HEK293T (cell line): ENCODE data around the gene BMERB1.
"Not testable (repeated sequence)": the region's sequence is repeated elsewhere in the genome, so short reads cannot be mapped to it uniquely, and the experiment has no call there.

Experiments used
- CTCF ChIA-PET: fragments of 350-600 bp; formaldehyde crosslinking; extraction: SDS; loops from one replicate; lab custom pipeline; 2021; ENCODE audit warnings: antibody characterized with exemption, inconsistent platforms; lab: Yijun Ruan, JAX
- POLR2A ChIA-PET: fragments of 350-600 bp; formaldehyde crosslinking; extraction: SDS; loops from one replicate; lab custom pipeline; 2020; ENCODE audit warnings: antibody characterized with exemption, inconsistent platforms; lab: Yijun Ruan, JAX
- DNase-seq: peaks from one replicate; pipeline ENCODE4 v3.0.0; 2012; ENCODE audit warnings: mixed read lengths; ENCODE audit errors: extremely low spot score
- ARNT ChIP-seq: fragments of 450-650 bp; IDR thresholded peaks from 2 replicates; pipeline ENCODE4 v1.6.1; 2017; ENCODE audit warnings: mild to moderate bottlenecking
- BHLHE40 ChIP-seq: fragments of 450-650 bp; IDR thresholded peaks from 2 replicates; pipeline ENCODE4 v1.6.1; 2016; ENCODE audit warnings: mild to moderate bottlenecking, moderate library complexity, borderline replicate concordance
- CTBP1 ChIP-seq: fragments of 450-650 bp; IDR thresholded peaks from 2 replicates; pipeline ENCODE4 v1.6.1; 2016; ENCODE audit warnings: borderline replicate concordance
- ELF4 ChIP-seq: fragments of 450-650 bp; IDR thresholded peaks from 2 replicates; pipeline ENCODE4 v1.6.1; 2017; ENCODE audit warnings: antibody characterized with exemption
- FOXA1 ChIP-seq: fragments of 450-650 bp; IDR thresholded peaks from 2 replicates; pipeline ENCODE4 v1.6.1; 2016; ENCODE audit warnings: mild to moderate bottlenecking
- FOXK2 ChIP-seq: fragments of 450-650 bp; IDR thresholded peaks from 2 replicates; pipeline ENCODE4 v1.6.1; 2016; ENCODE audit warnings: mild to moderate bottlenecking
- FOXM1 ChIP-seq: fragments of 450-650 bp; IDR thresholded peaks from 2 replicates; pipeline ENCODE4 v1.6.1; 2017; ENCODE audit warnings: mild to moderate bottlenecking, borderline replicate concordance
- HDGF ChIP-seq: fragments of 450-650 bp; IDR thresholded peaks from 2 replicates; pipeline ENCODE4 v1.6.1; 2017; ENCODE audit warnings: antibody characterized with exemption, borderline replicate concordance
- L3MBTL2 ChIP-seq: fragments of 450-650 bp; conservative IDR thresholded peaks from 2 replicates; pipeline ENCODE4 v1.6.1; 2016; ENCODE audit warnings: mild to moderate bottlenecking
- LEF1 ChIP-seq: fragments of 450-650 bp; IDR thresholded peaks from 2 replicates; pipeline ENCODE4 v1.6.1; 2017; ENCODE audit warnings: mild to moderate bottlenecking, borderline replicate concordance
- NFRKB ChIP-seq: fragments of 450-650 bp; IDR thresholded peaks from 2 replicates; pipeline ENCODE4 v1.6.1; 2016; ENCODE audit warnings: mild to moderate bottlenecking, moderate library complexity
- SP1 ChIP-seq: fragments of 450-650 bp; IDR thresholded peaks from 2 replicates; pipeline ENCODE4 v1.6.1; 2017
- SUZ12 ChIP-seq: fragments of 450-650 bp; IDR thresholded peaks from 2 replicates; pipeline ENCODE4 v1.6.1; 2016; ENCODE audit warnings: mild to moderate bottlenecking
- TARDBP ChIP-seq: fragments of 450-650 bp; IDR thresholded peaks from 2 replicates; pipeline ENCODE4 v1.6.1; 2016
- ZNF384 ChIP-seq: fragments of 450-650 bp; IDR thresholded peaks from 2 replicates; pipeline ENCODE4 v1.6.1; 2016
- TF ChIP-seq, protein P1 (sequence below): fragments of 450-650 bp; IDR thresholded peaks from 2 replicates; pipeline ENCODE4 v1.6.1; 2016

Gene BMERB1

DNA sequence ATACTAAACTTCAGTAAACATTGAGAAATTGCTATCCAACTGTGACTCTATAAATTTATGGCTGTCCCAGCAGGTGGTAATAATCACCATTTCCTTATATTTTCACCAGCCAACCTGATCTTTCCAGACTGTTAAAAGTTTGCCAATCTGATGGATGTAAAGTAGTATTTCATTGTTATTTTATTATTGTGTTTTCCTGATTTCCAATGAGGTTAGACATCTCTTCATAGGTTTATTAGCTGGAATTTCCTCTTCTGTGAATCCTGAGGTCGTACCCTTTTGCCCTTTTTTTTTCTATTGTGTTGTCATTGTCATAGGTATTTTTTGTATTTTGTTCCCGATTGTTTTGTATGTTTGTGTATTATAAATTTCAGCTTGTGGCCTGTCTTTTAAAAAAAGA lies 31.7 kb downstream of the BMERB1 start:
- ChIA-PET CTCF (no interaction called here), POLR2A (no interaction called here)
- TF ChIP-seq ARNT (no peak), SUZ12 (no peak), HDGF (no peak), BHLHE40 (no peak), ZNF384 (no peak), SP1 (no peak), NFRKB (no peak), LEF1 (no peak), ELF4 (no peak), L3MBTL2 (no peak), CTBP1 (no peak), FOXA1 (no peak), FOXM1 (no peak)
- no peak for DNase-seq

DNA sequence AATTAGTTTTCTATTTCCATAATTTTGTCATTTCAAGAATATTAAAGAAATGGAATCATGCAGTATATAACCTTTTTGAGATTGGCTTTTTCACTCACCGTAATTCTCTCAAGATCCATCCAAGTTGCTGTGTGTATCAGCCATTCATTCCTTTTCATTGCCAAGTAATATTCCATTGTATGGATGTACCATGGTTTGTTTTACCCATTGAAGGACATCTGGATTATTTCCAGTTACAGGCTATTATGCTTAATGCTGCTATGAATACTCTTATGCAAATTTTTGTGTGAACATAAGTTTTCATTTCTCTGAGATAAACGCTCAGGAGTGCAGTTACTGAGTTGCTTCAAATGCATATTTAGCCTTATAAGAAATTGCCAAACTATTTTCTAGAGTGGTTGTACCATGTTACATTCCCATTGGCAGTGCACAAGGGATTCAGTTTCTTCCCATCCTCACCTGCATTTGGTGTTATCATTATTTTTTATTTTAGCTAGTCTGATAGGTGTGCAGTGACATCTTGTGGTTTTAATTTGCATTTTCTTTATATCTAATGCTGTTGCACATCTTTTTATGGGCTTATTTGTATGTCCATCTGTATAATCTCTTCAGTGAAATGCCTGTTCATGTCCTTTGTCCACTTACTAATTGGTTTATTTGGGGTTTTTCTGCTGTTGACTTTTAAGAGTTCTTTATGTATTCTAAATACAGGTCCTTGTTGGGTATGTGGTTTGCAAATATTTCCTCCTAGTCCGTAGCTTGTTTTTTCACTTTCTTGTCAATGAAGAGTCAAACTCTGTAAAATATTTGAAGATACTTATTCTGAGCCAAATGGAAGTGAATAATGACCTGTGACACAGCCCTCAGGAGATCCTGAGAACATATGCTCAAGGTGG lies 32.7 kb downstream of the BMERB1 start:
- ChIA-PET CTCF (no interaction called here), POLR2A (no interaction called here)
- TF ChIP-seq HDGF (no peak), ZNF384 (no peak), SUZ12 (no peak), FOXM1 (no peak), FOXA1 (no peak), ELF4 (no peak), SP1 (no peak), BHLHE40 (no peak), CTBP1 (no peak), NFRKB (no peak), FOXK2 (no peak), TARDBP (no peak), L3MBTL2 (no peak), ARNT (no peak), LEF1 (no peak)
- TF ChIP-seq, protein P1, sequence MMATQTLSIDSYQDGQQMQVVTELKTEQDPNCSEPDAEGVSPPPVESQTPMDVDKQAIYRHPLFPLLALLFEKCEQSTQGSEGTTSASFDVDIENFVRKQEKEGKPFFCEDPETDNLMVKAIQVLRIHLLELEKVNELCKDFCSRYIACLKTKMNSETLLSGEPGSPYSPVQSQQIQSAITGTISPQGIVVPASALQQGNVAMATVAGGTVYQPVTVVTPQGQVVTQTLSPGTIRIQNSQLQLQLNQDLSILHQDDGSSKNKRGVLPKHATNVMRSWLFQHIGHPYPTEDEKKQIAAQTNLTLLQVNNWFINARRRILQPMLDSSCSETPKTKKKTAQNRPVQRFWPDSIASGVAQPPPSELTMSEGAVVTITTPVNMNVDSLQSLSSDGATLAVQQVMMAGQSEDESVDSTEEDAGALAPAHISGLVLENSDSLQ: no peak
- DNase-seq: no peak

DNA sequence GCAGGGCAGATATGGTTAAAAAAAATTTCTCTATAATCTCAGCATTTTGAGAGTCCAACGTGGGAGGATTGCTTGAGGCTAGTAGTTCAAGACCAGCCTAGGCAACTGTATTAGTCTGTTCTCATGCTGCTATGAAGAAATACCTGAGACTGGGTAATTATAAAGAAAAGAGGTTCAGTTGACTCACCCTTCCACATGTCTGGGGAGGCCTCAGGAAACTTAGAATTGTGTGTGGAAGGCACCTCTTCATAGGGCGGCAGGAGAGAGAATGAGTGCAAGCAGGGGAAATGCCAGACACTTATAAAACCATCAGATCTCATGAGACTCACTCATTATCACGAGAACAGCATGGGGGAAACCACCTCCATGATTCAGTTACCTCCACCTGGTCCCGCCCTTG lies 42.6 kb downstream of the BMERB1 start:
- POLR2A ChIA-PET, CTCF ChIA-PET, DNase-seq: not testable (repeated sequence)

DNA sequence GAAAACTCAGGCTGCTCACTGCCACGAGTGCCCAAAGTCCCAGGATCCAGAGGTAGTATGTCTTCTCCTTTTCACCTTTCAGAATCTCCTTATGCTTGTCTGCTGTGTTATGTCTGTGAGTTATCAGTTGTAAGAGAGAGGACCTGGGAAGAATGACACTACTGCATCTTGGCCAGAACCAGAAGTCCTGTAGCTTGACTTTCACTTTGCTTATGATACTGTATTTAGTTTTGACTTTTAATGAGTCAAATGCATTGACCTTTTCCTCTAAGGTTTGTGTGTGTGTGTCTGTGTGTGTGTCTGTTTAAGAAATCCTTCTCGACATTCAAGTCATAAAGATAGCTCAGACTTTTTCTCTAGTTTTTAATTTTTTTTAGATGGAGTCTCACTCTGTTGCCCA lies 43.4 kb downstream of the BMERB1 start:
- CTCF ChIA-PET: no interaction called here
- DNase-seq: no peak
- TF ChIP-seq LEF1 (no peak), FOXK2 (no peak), FOXA1 (no peak), BHLHE40 (no peak), FOXM1 (no peak), CTBP1 (no peak), NFRKB (no peak), SUZ12 (no peak), ELF4 (no peak)
- TF ChIP-seq, protein P1: no peak
- POLR2A ChIA-PET: no interaction called here

DNA sequence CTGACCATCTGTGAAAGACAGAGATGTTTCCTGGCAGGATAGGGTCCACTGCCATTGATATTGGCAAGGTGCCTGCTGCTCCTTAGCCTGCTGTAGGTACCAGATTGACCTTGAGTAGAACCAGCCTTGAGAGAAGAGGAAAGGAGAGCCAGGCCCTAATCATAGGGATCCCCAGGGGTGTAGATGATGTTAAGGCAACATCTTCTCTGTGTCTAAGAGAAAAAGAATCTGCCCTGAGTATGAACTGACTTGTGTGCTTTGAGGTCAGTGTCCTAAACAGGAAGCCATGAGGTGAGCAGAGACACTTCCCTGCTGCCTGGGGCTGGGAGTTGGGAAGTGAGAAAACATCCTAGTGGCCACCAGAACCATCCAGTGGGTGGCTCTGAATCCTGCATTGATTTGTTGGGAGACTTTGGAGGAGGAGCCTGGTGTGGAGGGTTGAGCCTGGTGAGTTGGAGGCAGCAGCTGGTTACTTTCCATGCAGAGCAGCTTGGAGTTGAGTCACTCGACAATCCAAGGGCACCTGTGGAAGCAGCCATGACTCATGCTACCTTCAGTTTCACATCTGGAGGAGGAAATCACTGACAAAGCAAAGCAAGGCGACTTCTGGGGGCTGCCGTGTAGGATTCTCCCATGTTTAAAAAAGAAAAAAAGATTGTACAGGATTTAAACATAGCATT lies 47.8 kb downstream of the BMERB1 start:
- CTCF ChIA-PET: no interaction called here
- POLR2A ChIA-PET: no interaction called here
- DNase-seq: peak; percentile 51
- TF ChIP-seq FOXM1: no peak
- no peak for TF ChIP-seq HDGF
- TF ChIP-seq BHLHE40: no peak
- no peak for TF ChIP-seq TARDBP
- no peak for TF ChIP-seq FOXA1
- TF ChIP-seq FOXK2: no peak
- TF ChIP-seq ARNT: no peak
- no peak for TF ChIP-seq NFRKB
- no peak for TF ChIP-seq LEF1
- no peak for TF ChIP-seq ELF4
- no peak for TF ChIP-seq SUZ12
- TF ChIP-seq CTBP1: no peak
- no peak for TF ChIP-seq L3MBTL2
- TF ChIP-seq, protein P1: no peak
- no peak for TF ChIP-seq SP1
- TF ChIP-seq ZNF384: no peak
